K562 (cell line): ENCODE results near the gene RAMAC. TPM values are rescaled to one million over a fixed set of nuclear protein-coding genes. Genes with fewer than 3 reads are reported as not detected.
A peak's percentile ranks its signal among the peaks of the same experiment; 100 is the strongest.

Experiments
- ATAC-seq: fragments of 200-7000 bp; cut with Tn5 transposase; 3 replicates; pipeline ENCODE4 v1.9.1; 2020; ENCODE audit warnings: moderate library complexity
- BruUV-seq: library from RNA; stranded (reverse); fragments of 400-500 nt; replicated peaks from 2 replicates; lab custom pipeline; 2021; lab: Mats Ljungman, UMichigan
- CTCF ChIA-PET: fragments of 300-600 bp; formaldehyde crosslinking; extraction: SDS; loops from one replicate; lab custom pipeline; 2021; ENCODE audit warnings: low intra/inter-chr PET ratio; lab: Yijun Ruan, JAX
- POLR2A ChIA-PET: fragments of 300-600, 350-650 bp; sonication (Branson Sonifier 250); formaldehyde crosslinking; extraction: SDS; loops from one replicate; lab custom pipeline; 2021; ENCODE audit warnings: antibody characterized with exemption, inconsistent platforms; lab: Yijun Ruan, JAX
- DNase-seq, 4 experiments: peaks; one replicate each; pipeline versions ENCODE4 v3.0.0 to v3.0.0-alpha.2; 2011 to 2018; ENCODE audit warnings: low spot score in 3 of 4, mixed read lengths in 3 of 4; ENCODE audit errors: extremely low read depth in 1 of 4
- FAIRE-seq: peaks from 2 replicates; lab custom pipeline; 2011; peaks lifted over from hg19 to GRCh38; lab: Jason Lieb, UNC
- H2AFZ ChIP-seq: 2 replicates; pipeline ENCODE4 v1.6.0; 2011; ENCODE audit warnings: low read depth, low read length, control low read depth, inconsistent platforms
- H3K27ac ChIP-seq: fragments of 200-600 bp; 3 replicates; pipeline ENCODE4 v1.8.0; 2011; ENCODE audit warnings: low read depth, mild to moderate bottlenecking, control low read depth, inconsistent platforms, low read length, moderate library complexity, mixed read lengths; ENCODE audit errors: extremely low read depth
- H3K27me3 ChIP-seq, 2 experiments: fragments of 300-600 bp in 1 of 2; 2 replicates in 1 of 2; 3 replicates in 1 of 2; pipeline versions ENCODE4 v1.6.0 to v1.8.0; 2011; ENCODE audit warnings: inconsistent platforms in 2 of 2, low read length in 2 of 2, mild to moderate bottlenecking in 1 of 2, mixed read lengths in 1 of 2, moderate library complexity in 1 of 2; ENCODE audit not compliant: control insufficient read depth in 2 of 2, insufficient read depth in 2 of 2
- H3K36me3 ChIP-seq: fragments of 300-600 bp; 3 replicates; pipeline ENCODE4 v1.8.0; 2011; ENCODE audit warnings: mild to moderate bottlenecking, low read length, inconsistent platforms; ENCODE audit not compliant: control insufficient read depth, insufficient read depth
- H3K4me1 ChIP-seq, 2 experiments: fragments of 200-600 bp in 1 of 2; replicated peaks in 1 of 2; 2 replicates in 1 of 2; 3 replicates in 1 of 2; pipeline versions ENCODE4 v1.5.1 to v1.8.0; 2011; ENCODE audit warnings: inconsistent platforms in 2 of 2, low read length in 2 of 2, mild to moderate bottlenecking in 1 of 2, mixed read lengths in 1 of 2, moderate library complexity in 1 of 2; ENCODE audit not compliant: control insufficient read depth in 2 of 2, insufficient read depth in 2 of 2
- H3K4me2 ChIP-seq: 2 replicates; pipeline ENCODE4 v1.6.1; 2011; ENCODE audit warnings: low read length, control low read depth, inconsistent platforms, mixed read lengths; ENCODE audit not compliant: insufficient read depth
- H3K4me3 ChIP-seq: fragments of 200-600 bp; sonication (generic), shearing (Covaris generic); 2 replicates; pipeline ENCODE4 v1.5.1; 2016; ENCODE audit warnings: control low read depth, inconsistent platforms
- H3K79me2 ChIP-seq: fragments of 200-600 bp; 3 replicates; pipeline ENCODE4 v1.8.0; 2011; ENCODE audit warnings: low read length, inconsistent platforms; ENCODE audit not compliant: control insufficient read depth, insufficient read depth
- H3K9ac ChIP-seq, 2 experiments: 2 replicates each; pipeline versions ENCODE4 v1.6.0 to v1.6.1; 2011; ENCODE audit warnings: low read depth in 2 of 2, low read length in 2 of 2, control low read depth in 1 of 2, inconsistent platforms in 1 of 2, mild to moderate bottlenecking in 1 of 2, mixed read lengths in 1 of 2; ENCODE audit not compliant: insufficient read depth in 1 of 2
- H3K9me1 ChIP-seq: one replicate; pipeline ENCODE4 v1.6.0; 2011; ENCODE audit warnings: inconsistent platforms, mild to moderate bottlenecking, low read length, moderate library complexity; ENCODE audit not compliant: control insufficient read depth, insufficient read depth
- H3K9me3 ChIP-seq: replicated peaks from 2 replicates; pipeline ENCODE4 v1.5.1; 2011; ENCODE audit warnings: low read depth, low read length, inconsistent platforms; ENCODE audit not compliant: control insufficient read depth, insufficient read depth
- H4K20me1 ChIP-seq: replicated peaks from 2 replicates; pipeline ENCODE4 v1.6.1; 2011; ENCODE audit warnings: low read length, inconsistent platforms, mixed read lengths; ENCODE audit not compliant: control insufficient read depth, insufficient read depth
- BRCA1 ChIP-seq, 2 experiments: fragments of 450-650 bp in 1 of 2; sonication (generic) in 1 of 2; formaldehyde crosslinking in 1 of 2; IDR thresholded peaks; 2 replicates each; pipeline versions ENCODE4 v1.5.0 to v1.6.1; 2017 to 2020; ENCODE audit warnings: mild to moderate bottlenecking in 1 of 2, missing genetic modification reagents in 1 of 2
- CHCHD3 ChIP-seq: fragments of 250-450 bp; sonication (Bioruptor Pico); IDR thresholded peaks from 2 replicates; pipeline ENCODE4 v2.1.2; 2022; ENCODE audit warnings: mild to moderate bottlenecking
- ELF4 ChIP-seq: fragments of 450-650 bp; formaldehyde crosslinking; IDR thresholded peaks from 2 replicates; pipeline ENCODE4 v1.4.0; 2022; ENCODE audit warnings: missing genetic modification characterization
- HMG20A ChIP-seq: fragments of 450-650 bp; formaldehyde crosslinking; conservative IDR thresholded peaks from 2 replicates; pipeline ENCODE4 v1.4.0; 2020; ENCODE audit warnings: mild to moderate bottlenecking, mixed read lengths
- NFE2L1 ChIP-seq: fragments of 450-650 bp; IDR thresholded peaks from 2 replicates; pipeline ENCODE4 v1.6.1; 2016; ENCODE audit warnings: missing genetic modification characterization, low read depth, mild to moderate bottlenecking, missing compliant biosample characterization, moderate library complexity, borderline replicate concordance
- RCOR1 ChIP-seq, 2 experiments: IDR thresholded peaks; 2 replicates each; pipeline ENCODE4 v1.6.1; 2012; ENCODE audit warnings: low read depth in 2 of 2, low read length in 2 of 2, borderline replicate concordance in 1 of 2, improper control_type of control experiment in 1 of 2
- TAF1 ChIP-seq: IDR thresholded peaks from 2 replicates; pipeline ENCODE4 v1.6.1; 2011; ENCODE audit warnings: mild to moderate bottlenecking, low read length, moderate library complexity; ENCODE audit not compliant: insufficient read depth, control insufficient read depth, severe bottlenecking; ENCODE audit errors: extremely low read depth
- TEAD4 ChIP-seq, 2 experiments: sonication (generic) in 1 of 2; formaldehyde crosslinking in 1 of 2; IDR thresholded peaks; 2 replicates each; pipeline versions ENCODE4 v1.6.1 to v1.8.0; 2012 to 2022; ENCODE audit warnings: borderline replicate concordance in 1 of 2, inconsistent platforms in 1 of 2, low read length in 1 of 2, mild to moderate bottlenecking in 1 of 2, missing genetic modification reagents in 1 of 2
- ZNF57 ChIP-seq: fragments of 450-650 bp; formaldehyde crosslinking; IDR thresholded peaks from 2 replicates; pipeline ENCODE4 v1.4.0; 2020; ENCODE audit warnings: mild to moderate bottlenecking, moderate library complexity
- WGBS: fragments of 100-300 bp; shearing (Covaris generic); methylation state at CpG from one replicate; pipeline ENCODE4 v1.1.6; 2016; ENCODE audit warnings: low coverage, mixed read lengths; ENCODE audit not compliant: insufficient coverage; ENCODE audit errors: missing lambda C conversion rate; 5-methylcytosine and 5-hydroxymethylcytosine counted together
- in situ Hi-C: fragments of 300-500 bp; cut with MboI; formaldehyde crosslinking; loops from 4 replicates; pipeline ENCODE4 v1.15.0; 2018; ENCODE audit warnings: inconsistent platforms, mixed read lengths
- intact Hi-C: fragments of 100-400 bp; cut with micrococcal nuclease; formaldehyde crosslinking; loops from 2 replicates; pipeline ENCODE4 v1.14.2; 2022
- polyA plus RNA-seq, 8 experiments: library from polyadenylated mRNA; depleted of rRNA in 4 of 8; stranded (reverse) in 5 of 8; unstranded in 3 of 8; fragments of >200 nt; fragmentation: Nextera tagmentation in 2 of 8; fragmentation: Illumina TruSeq in 1 of 8; extraction: Ambion mirVana in 2 of 8; extraction: Trizol in 1 of 8; gene quantifications; 2 replicates each; pipeline versions ENCODE4 v1.2.1 to v1.2.3, GENCODE V29; 2011 to 2014; ENCODE audit warnings: inconsistent platforms in 1 of 8, missing spikeins in 1 of 8
- total RNA-seq, 7 experiments: library from RNA; depleted of rRNA in 6 of 7; stranded (reverse); fragments of >200 nt in 6 of 7; fragmentation: Illumina TruSeq in 2 of 7; extraction: Trizol in 2 of 7; gene quantifications; 2 replicates each; pipeline versions ENCODE4 v1.2.1 to v1.2.3, GENCODE V29; 2011 to 2021; ENCODE audit warnings: low replicate concordance in 1 of 7
- TF ChIP-seq, protein P1 (sequence below): fragments of 450-650 bp; IDR thresholded peaks from 2 replicates; pipeline ENCODE4 v1.6.1; 2018; ENCODE audit warnings: mild to moderate bottlenecking, low read depth; ENCODE audit not compliant: partially characterized antibody
- TF ChIP-seq, protein P2 (sequence below), 2 experiments: IDR thresholded peaks in 1 of 2; conservative IDR thresholded peaks in 1 of 2; 2 replicates each; pipeline ENCODE4 v1.6.1; 2016; ENCODE audit warnings: low read depth in 2 of 2, mild to moderate bottlenecking in 1 of 2, missing compliant biosample characterization in 1 of 2, missing genetic modification characterization in 1 of 2, moderate library complexity in 1 of 2

Gene RAMAC
- total and polyA plus RNA-seq, 9 of the 15 experiments (the other 6 are each of a cell fraction or from before 2014, with no cell fraction given): 26.9 to 108 (median 38.4) TPM

DNA sequence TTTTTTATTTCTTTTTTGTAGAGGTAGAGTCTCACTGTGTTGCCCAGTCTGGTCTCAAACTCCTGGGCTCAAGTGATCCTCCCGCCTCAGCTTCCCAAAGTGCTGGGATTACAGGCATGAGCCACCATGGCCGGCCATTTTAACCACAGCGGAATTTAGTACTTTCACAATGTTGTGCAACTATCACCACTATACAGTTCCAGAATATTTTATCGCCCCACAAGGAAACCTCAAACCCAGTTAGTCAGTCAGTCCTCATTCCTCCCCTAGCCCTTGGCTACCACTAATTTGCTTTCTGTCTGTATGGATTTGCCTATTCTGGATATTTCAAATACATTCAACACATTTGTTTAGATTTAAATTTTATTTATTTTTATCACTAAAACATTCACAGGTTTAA lies 17.9 kb upstream of the RAMAC start (continued):
- TF ChIP-seq TEAD4 (IDR thresholded peaks at IDR 0.05; ENCODE audit: low read length) (peak; percentile 15; the same call in 1 of the 2 replicates), TEAD4 (CRISPR knock-in tag; IDR thresholded peaks at IDR 0.05; ENCODE audit: borderline replicate concordance) (no peak)

DNA sequence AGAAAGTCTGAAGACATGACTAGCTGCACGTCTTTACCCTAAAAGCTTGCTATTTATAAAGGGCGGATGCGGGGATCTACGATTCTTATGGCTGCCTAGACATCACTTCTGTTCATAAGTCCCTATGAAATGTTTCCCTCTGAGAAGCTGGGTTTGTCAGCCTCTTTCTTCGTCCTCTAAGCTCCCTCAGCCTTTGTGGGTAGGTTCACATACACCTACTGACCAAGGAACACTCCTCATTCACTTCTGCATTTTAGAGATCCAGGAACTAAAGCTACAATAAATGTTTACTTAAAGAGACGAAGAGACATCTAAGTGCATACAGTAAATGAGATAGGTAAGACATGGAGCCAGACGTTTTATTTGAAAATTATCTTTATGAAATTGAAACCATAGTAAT lies 16.7 kb upstream of the RAMAC start:
- H3K27ac ChIP-seq: no peak overlapping the region
- in situ Hi-C loops: no loop called here
- TF ChIP-seq HMG20A (no peak), RCOR1 (IDR thresholded peaks at IDR 0.05; ENCODE audit: borderline replicate concordance in 1 of 2, low read depth in 2 of 2, low read length in 2 of 2) (no peak), ELF4 (CRISPR knock-in tag) (no peak), NFE2L1 (tag) (no peak), BRCA1 (IDR thresholded peaks at IDR 0.05) (no peak), BRCA1 (CRISPR knock-in tag; IDR thresholded peaks at IDR 0.05) (no peak), ZNF57 (CRISPR knock-in tag) (no peak), CHCHD3 (no peak), TAF1 (no peak)
- TF ChIP-seq, protein P1, sequence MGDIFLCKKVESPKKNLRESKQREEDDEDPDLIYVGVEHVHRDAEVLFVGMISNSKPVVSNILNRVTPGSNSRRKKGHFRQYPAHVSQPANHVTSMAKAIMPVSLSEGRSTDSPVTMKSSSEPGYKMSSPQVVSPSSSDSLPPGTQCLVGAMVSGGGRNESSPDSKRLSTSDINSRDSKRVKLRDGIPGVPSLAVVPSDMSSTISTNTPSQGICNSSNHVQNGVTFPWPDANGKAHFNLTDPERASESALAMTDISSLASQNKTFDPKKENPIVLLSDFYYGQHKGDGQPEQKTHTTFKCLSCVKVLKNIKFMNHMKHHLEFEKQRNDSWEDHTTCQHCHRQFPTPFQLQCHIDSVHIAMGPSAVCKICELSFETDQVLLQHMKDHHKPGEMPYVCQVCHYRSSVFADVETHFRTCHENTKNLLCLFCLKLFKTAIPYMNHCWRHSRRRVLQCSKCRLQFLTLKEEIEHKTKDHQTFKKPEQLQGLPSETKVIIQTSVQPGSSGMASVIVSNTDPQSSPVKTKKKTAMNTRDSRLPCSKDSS: no peak
- TF ChIP-seq, protein P2, sequence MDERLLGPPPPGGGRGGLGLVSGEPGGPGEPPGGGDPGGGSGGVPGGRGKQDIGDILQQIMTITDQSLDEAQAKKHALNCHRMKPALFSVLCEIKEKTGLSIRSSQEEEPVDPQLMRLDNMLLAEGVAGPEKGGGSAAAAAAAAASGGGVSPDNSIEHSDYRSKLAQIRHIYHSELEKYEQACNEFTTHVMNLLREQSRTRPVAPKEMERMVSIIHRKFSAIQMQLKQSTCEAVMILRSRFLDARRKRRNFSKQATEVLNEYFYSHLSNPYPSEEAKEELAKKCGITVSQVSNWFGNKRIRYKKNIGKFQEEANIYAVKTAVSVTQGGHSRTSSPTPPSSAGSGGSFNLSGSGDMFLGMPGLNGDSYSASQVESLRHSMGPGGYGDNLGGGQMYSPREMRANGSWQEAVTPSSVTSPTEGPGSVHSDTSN (CRISPR knock-in tag; IDR thresholded peaks at IDR 0.05; ENCODE audit: low read depth): no peak
- TF ChIP-seq, protein P2 (tag; conservative IDR thresholded peaks at IDR 0.05; ENCODE audit: low read depth): no peak

More for the DNA sequence above, 16.7 kb upstream of the RAMAC start:
- Histone ChIP-seq H4K20me1 (no peaks in the 10 kb centered on the region), H3K79me2 (no peaks in the 10 kb centered on the region), H2AFZ (no peak overlapping the region), H3K27me3 (peaks cover 6 to 14% of the 10 kb centered on the region in 2 experiments; a peak in 4 of 5 replicates), H3K4me3 (no peak overlapping the region), H3K4me1 (no peaks in the 10 kb centered on the region), H3K9me3 (no peaks in the 10 kb centered on the region), H3K9me1 (no peaks in the 10 kb centered on the region), H3K9ac (no peak overlapping the region), H3K36me3 (no peaks in the 10 kb centered on the region), H3K4me2 (no peak overlapping the region)
- WGBS: 11% methylated on average over 7 of the region's 7 CpGs
- no TSS peak for BruUV-seq
- ChIA-PET POLR2A (interaction anchor here (1.1 to 1.6 kb wide), 2 partner anchors 8 to 17 kb away, joined by 3 to 5 read pairs; partner anchors contain the start of gene RAMAC), CTCF (no interaction called here)
- intact Hi-C loops: no loop called here
- DNase-seq (no peak), FAIRE-seq (no peak), ATAC-seq (no peak)
